ENCODE data around the gene KLHL22.
A peak's percentile ranks its signal among the peaks of the same experiment; 100 is the strongest.
"Not testable (repeated sequence)": the region's sequence is repeated elsewhere in the genome, so short reads cannot be mapped to it uniquely, and the experiment has no call there.

KLHL22 gene

GRCh38 chr22:20499769-20500168 is 4.2 kb upstream of the KLHL22 start:
- no peak for DNase-seq

GRCh38 chr22:20498913-20499312 is 3.3 kb upstream of the KLHL22 start:
- no peak for DNase-seq

GRCh38 chr22:20497426-20497825 is 1.8 kb upstream of the KLHL22 start:
- DNase-seq, result no peak

GRCh38 chr22:20495861-20496681 is 476 bp upstream of the KLHL22 start:
- peak; percentile 72 for DNase-seq

GRCh38 chr22:20491346-20491745 is 4.2 kb downstream of the KLHL22 start:
- DNase-seq, result no peak

- no peak for DNase-seq
Observed at GRCh38 chr22:20490941-20491307, 4.7 kb downstream of the KLHL22 start.

- DNase-seq, result no peak
Observed at GRCh38 chr22:20490183-20490940, 5.2 kb downstream of the KLHL22 start.

GRCh38 chr22:20488946-20489345 is 6.6 kb downstream of the KLHL22 start:
- DNase-seq, result no peak

- no peak for DNase-seq
Observed at GRCh38 chr22:20487715-20488114, 7.9 kb downstream of the KLHL22 start.

- DNase-seq, result no peak
Observed at GRCh38 chr22:20486229-20486628, 9.4 kb downstream of the KLHL22 start.

- DNase-seq, result no peak
Observed at GRCh38 chr22:20484948-20485683, 10.5 kb downstream of the KLHL22 start.

- DNase-seq, result no peak
Observed at GRCh38 chr22:20483771-20484170, 11.8 kb downstream of the KLHL22 start.

GRCh38 chr22:20483143-20483506 is 12.5 kb downstream of the KLHL22 start:
- DNase-seq, result not testable (repeated sequence)

- no peak for DNase-seq
Observed at GRCh38 chr22:20479612-20480196, 15.9 kb downstream of the KLHL22 start.

GRCh38 chr22:20478059-20478458 is 17.5 kb downstream of the KLHL22 start:
- not testable (repeated sequence) for DNase-seq

GRCh38 chr22:20475569-20475968 is 20.0 kb downstream of the KLHL22 start:
- DNase-seq, result not testable (repeated sequence)

GRCh38 chr22:20475115-20475436 is 20.5 kb downstream of the KLHL22 start:
- DNase-seq, result no peak

- no peak for DNase-seq
Observed at GRCh38 chr22:20472629-20473442, 22.8 kb downstream of the KLHL22 start.

GRCh38 chr22:20471126-20471833 is 24.3 kb downstream of the KLHL22 start:
- no peak for DNase-seq

GRCh38 chr22:20470525-20470924 is 25.1 kb downstream of the KLHL22 start:
- not testable (repeated sequence) for DNase-seq

GRCh38 chr22:20469110-20469868 is 26.3 kb downstream of the KLHL22 start:
- DNase-seq, result no peak
